ENCODE data around the gene CCNB1.

GRCh38 chr5:69219939-69220338 lies 53.0 kb downstream of the CCNB1 start:
- no peak for TF ChIP-seq CTCF (IDR thresholded peaks at IDR 0.05)
- TF ChIP-seq POLR2A (IDR thresholded peaks at IDR 0.05) = no peak

All from adrenal gland (tissue), 5 donors.